GM21619 (cell line): ENCODE measurements around the gene ITGAX.

ENCODE experiments used
- ATAC-seq: cut with Tn5 transposase; IDR thresholded peaks from one replicate; pipeline ENCODE4 v1.9.1; 2021; ENCODE audit not compliant: unreplicated experiment

Gene ITGAX

DNA sequence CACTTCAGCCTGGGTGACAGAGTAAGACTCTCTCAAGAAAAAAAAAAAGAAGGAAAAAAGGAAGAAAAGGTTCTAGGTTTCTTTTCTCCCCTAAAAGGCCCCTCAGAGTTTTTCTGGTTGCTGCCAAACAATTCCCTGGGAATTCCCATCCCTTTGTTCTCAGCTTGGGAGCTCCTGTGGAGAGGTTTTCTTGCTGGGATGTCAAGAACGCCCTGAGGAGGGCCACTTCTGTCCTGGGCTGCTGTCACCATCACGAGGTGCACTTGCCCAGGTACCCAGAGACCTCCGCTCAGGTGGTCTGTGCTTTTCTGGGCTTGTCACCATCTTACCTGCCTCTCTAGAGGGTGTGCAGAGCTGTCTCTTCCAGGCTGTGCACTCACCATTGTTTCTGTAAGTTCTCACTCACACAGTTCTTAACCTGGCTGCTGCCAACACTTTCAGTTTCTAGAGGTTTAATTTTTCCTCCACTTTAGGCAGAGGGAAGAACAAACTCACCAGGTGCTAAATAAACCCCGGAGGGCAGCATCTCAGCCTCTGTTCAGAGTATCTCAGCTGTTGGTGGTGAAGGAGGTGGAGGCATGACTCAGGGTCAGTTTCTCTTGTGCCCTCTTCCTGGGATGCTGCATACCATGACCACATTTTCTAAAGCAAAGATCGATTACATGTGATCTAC, 75.5 kb downstream of the ITGAX start:
- ATAC-seq = no peak
